ENCODE data around the gene IPO4. TPM values are rescaled to one million over a fixed set of nuclear protein-coding genes. Genes with fewer than 3 reads are reported as not detected.

Gene IPO4
- total RNA-seq, 2 donors from 2014 or later: 42.6 to 44.5 TPM

- TF ChIP-seq POLR2AphosphoS5 (IDR thresholded peaks at IDR 0.05): no peak
- no peak for TF ChIP-seq CTCF (IDR thresholded peaks at IDR 0.05)
- TF ChIP-seq POLR2A (IDR thresholded peaks at IDR 0.05): no peak
- DNase-seq (ENCODE audit: low spot score): no peak
- Histone ChIP-seq H3K27me3 (replicated peaks; ENCODE audit: insufficient read depth) (no peaks in the 10 kb centered on the region), H3K27ac (no peak overlapping the region), H3K4me3 (no peak overlapping the region), H3K4me1 (replicated peaks) (no peaks in the 10 kb centered on the region), H3K36me3 (no peaks in the 10 kb centered on the region), H3K9me3 (no peaks in the 10 kb centered on the region)
- WGBS: 84% methylated on average over 7 of the region's 7 CpGs
- intact Hi-C loops (cut with DNase I): no loop called here
Measured at GRCh38 chr14:24198814-24199524, 10.4 kb upstream of the IPO4 start.

- intact Hi-C loops (cut with DNase I): no loop called here
- Histone ChIP-seq H3K4me3 (no peak overlapping the region), H3K36me3 (no peaks in the 10 kb centered on the region), H3K4me1 (replicated peaks) (no peaks in the 10 kb centered on the region), H3K27ac (no peak overlapping the region), H3K9me3 (no peaks in the 10 kb centered on the region), H3K27me3 (replicated peaks; ENCODE audit: insufficient read depth) (no peaks in the 10 kb centered on the region)
- 98% methylated on average over 2 of the region's 2 CpGs for WGBS
- no peak for TF ChIP-seq CTCF (IDR thresholded peaks at IDR 0.05)
- TF ChIP-seq POLR2A (IDR thresholded peaks at IDR 0.05): no peak
- TF ChIP-seq POLR2AphosphoS5 (IDR thresholded peaks at IDR 0.05): no peak
- DNase-seq (ENCODE audit: low spot score): no peak
Measured at GRCh38 chr14:24197056-24197450, 8.4 kb upstream of the IPO4 start.

GRCh38 chr14:24196071-24197055, 7.7 kb upstream of the IPO4 start:
- Histone ChIP-seq H3K36me3 (no peaks in the 10 kb centered on the region), H3K4me3 (peak overlapping the region; percentile 56 to 85), H3K9me3 (no peaks in the 10 kb centered on the region), H3K4me1 (replicated peaks) (no peaks in the 10 kb centered on the region), H3K27ac (peak overlapping the region; percentile 89 to 92), H3K27me3 (replicated peaks; ENCODE audit: insufficient read depth) (no peaks in the 10 kb centered on the region)
- intact Hi-C loops (cut with DNase I): no loop called here
- WGBS: 34% methylated on average over 33 of the region's 33 CpGs
- TF ChIP-seq CTCF (IDR thresholded peaks at IDR 0.05) (no peak), POLR2A (IDR thresholded peaks at IDR 0.05) (no peak), POLR2AphosphoS5 (IDR thresholded peaks at IDR 0.05) (no peak)
- no peak for DNase-seq (ENCODE audit: low spot score)

GRCh38 chr14:24195186-24196070, 6.8 kb upstream of the IPO4 start, which contains the start of gene TM9SF1:
Gene TM9SF1, minus strand, starts transcription at chr14:24195441. Its CDS starts 422 bp downstream, at chr14:24195019.
- TF ChIP-seq CTCF (IDR thresholded peaks at IDR 0.05): no peak
- peak; percentile 68 for TF ChIP-seq POLR2A (IDR thresholded peaks at IDR 0.05)
- TF ChIP-seq POLR2AphosphoS5 (IDR thresholded peaks at IDR 0.05): peak; percentile 90

More at GRCh38 chr14:24195186-24196070, 6.8 kb upstream of the IPO4 start, which contains the start of gene TM9SF1:
- Histone ChIP-seq H3K27me3 (replicated peaks; ENCODE audit: insufficient read depth) (no peaks in the 10 kb centered on the region), H3K4me1 (replicated peaks) (no peaks in the 10 kb centered on the region), H3K27ac (peak within 1 kb of the TSS; percentile 89 to 92), H3K4me3 (peak within 1 kb of the TSS; percentile 56 to 85), H3K36me3 (no peaks in the 10 kb centered on the region), H3K9me3 (no peaks in the 10 kb centered on the region)
- intact Hi-C loops (cut with DNase I): no loop called here
- WGBS: under 1% methylated on average over 39 of the region's 89 CpGs
- DNase-seq (ENCODE audit: low spot score): peak; percentile 78
